ENCODE results near the gene TNIK. TPM values are rescaled to one million over a fixed set of nuclear protein-coding genes. Genes with fewer than 3 reads are reported as not detected.

The TNIK gene
- total RNA-seq, 2 experiments from 2014 or later = 32.1 to 39.2 TPM

GRCh38 chr3:171068658-171069057 lies 391.5 kb downstream of the TNIK start:
- no peak overlapping the region for H3K27ac Mint-ChIP-seq
- no peak overlapping the region for H3K4me3 Mint-ChIP-seq
- DNase-seq = no peak
- no peaks in the 10 kb centered on the region for H3K4me1 Mint-ChIP-seq (ENCODE audit: low read depth)
- peaks cover 47% of the 10 kb centered on the region for H3K36me3 Mint-ChIP-seq (ENCODE audit: low read depth)
- POLR2A ChIA-PET = no interaction called here
- ATAC-seq = no peak
- H3K9me3 Mint-ChIP-seq (ENCODE audit: insufficient read depth) = no peaks in the 10 kb centered on the region
- H3K27me3 Mint-ChIP-seq (ENCODE audit: low read depth) = no peaks in the 10 kb centered on the region
- CTCF ChIA-PET = no interaction called here

DNA sequence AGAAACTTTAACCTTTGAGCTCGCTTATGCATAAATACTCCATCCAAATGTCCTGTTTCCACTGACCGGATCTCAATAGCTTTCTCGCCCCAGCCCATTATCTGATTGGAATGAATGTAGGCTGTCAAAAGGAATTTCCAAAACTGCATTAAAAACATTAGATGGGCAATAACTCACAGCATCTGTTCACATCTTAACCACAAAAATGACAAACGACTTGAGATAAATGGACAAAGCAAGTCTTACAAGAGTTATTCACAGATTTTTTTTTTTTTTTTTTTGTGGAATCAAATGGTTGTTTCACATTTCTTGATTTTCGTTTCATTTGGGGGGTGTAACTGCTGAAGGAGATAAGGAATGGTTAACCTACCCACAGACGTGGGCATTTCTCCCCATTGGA lies 394.0 kb downstream of the TNIK start:
- Mint-ChIP-seq H3K4me3 (no peak overlapping the region), H3K36me3 (ENCODE audit: low read depth) (peaks cover 50% of the 10 kb centered on the region), H3K27me3 (ENCODE audit: low read depth) (no peaks in the 10 kb centered on the region), H3K9me3 (ENCODE audit: insufficient read depth) (no peaks in the 10 kb centered on the region), H3K4me1 (ENCODE audit: low read depth) (no peaks in the 10 kb centered on the region), H3K27ac (no peak overlapping the region)
- ChIA-PET POLR2A (no interaction called here), CTCF (no interaction called here)
- DNase-seq (no peak), ATAC-seq (no peak)

DNA sequence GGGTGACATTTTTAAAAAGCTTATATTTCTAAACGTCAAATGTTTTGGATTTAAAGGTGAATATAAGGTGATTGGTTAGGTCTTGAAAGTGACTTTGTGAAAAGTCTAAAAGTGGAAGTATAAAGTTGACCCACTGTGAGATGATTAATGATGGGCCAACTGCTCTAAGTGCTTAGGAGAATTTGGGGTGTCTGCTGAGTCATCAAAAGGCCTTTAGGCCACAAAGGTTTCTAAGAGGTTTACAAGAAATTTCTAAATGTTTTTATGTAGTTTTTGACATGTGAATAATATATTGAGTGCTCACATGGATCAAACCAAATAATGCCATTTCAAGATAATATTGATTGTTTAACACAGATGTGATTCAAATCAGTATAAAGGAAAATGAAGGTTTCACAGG lies 394.5 kb downstream of the TNIK start:
- ChIA-PET CTCF (no interaction called here), POLR2A (no interaction called here)
- DNase-seq = no peak
- no peaks in the 10 kb centered on the region for H3K4me1 Mint-ChIP-seq (ENCODE audit: low read depth)
- no peaks in the 10 kb centered on the region for H3K9me3 Mint-ChIP-seq (ENCODE audit: insufficient read depth)
- H3K27ac Mint-ChIP-seq = no peak overlapping the region
- peaks cover 50% of the 10 kb centered on the region for H3K36me3 Mint-ChIP-seq (ENCODE audit: low read depth)
- ATAC-seq = no peak
- H3K27me3 Mint-ChIP-seq (ENCODE audit: low read depth) = no peaks in the 10 kb centered on the region
- no peak overlapping the region for H3K4me3 Mint-ChIP-seq

DNA sequence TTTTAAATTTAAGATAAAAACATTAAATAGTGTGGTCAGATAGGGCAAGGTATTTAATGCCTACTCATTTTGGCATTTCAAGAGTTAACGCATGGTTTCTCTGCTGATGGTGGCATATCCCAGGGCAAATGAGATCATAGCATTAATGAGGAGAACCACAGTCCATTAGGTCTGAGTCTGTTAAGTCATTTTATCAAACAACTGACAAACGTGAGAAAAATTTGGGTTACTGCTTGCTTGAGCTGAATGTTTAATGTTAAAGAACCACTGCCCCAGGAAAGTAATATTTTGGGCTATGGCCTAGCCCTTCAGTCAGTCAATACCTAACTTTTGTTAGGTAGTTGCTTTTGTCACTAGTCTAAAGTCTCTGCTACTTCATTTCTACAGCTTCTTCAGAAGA lies 395.7 kb downstream of the TNIK start:
- Mint-ChIP-seq H3K36me3 (ENCODE audit: low read depth) (peaks cover 40% of the 10 kb centered on the region), H3K4me1 (ENCODE audit: low read depth) (no peaks in the 10 kb centered on the region), H3K9me3 (ENCODE audit: insufficient read depth) (no peaks in the 10 kb centered on the region), H3K27me3 (ENCODE audit: low read depth) (no peaks in the 10 kb centered on the region), H3K4me3 (no peak overlapping the region), H3K27ac (no peak overlapping the region)
- POLR2A ChIA-PET = no interaction called here
- CTCF ChIA-PET = no interaction called here
- no peak for DNase-seq
- no peak for ATAC-seq

GRCh38 chr3:171061749-171062148 lies 398.5 kb downstream of the TNIK start:
- H3K36me3 Mint-ChIP-seq (ENCODE audit: low read depth) = peaks cover 30% of the 10 kb centered on the region
- no peaks in the 10 kb centered on the region for H3K27me3 Mint-ChIP-seq (ENCODE audit: low read depth)
- ChIA-PET CTCF (no interaction called here), POLR2A (no interaction called here)
- ATAC-seq (no peak), DNase-seq (no peak)
- no peaks in the 10 kb centered on the region for H3K4me1 Mint-ChIP-seq (ENCODE audit: low read depth)
- H3K4me3 Mint-ChIP-seq = no peak overlapping the region
- no peak overlapping the region for H3K27ac Mint-ChIP-seq
- H3K9me3 Mint-ChIP-seq (ENCODE audit: insufficient read depth) = no peaks in the 10 kb centered on the region

- H3K9me3 Mint-ChIP-seq (ENCODE audit: insufficient read depth) = no peaks in the 10 kb centered on the region
- ChIA-PET POLR2A (no interaction called here), CTCF (no interaction called here)
- H3K4me3 Mint-ChIP-seq = no peak overlapping the region
- H3K36me3 Mint-ChIP-seq (ENCODE audit: low read depth) = peaks cover 15% of the 10 kb centered on the region
- DNase-seq (no peak), ATAC-seq (no peak)
- H3K4me1 Mint-ChIP-seq (ENCODE audit: low read depth) = no peaks in the 10 kb centered on the region
- H3K27me3 Mint-ChIP-seq (ENCODE audit: low read depth) = no peaks in the 10 kb centered on the region
- H3K27ac Mint-ChIP-seq = no peak overlapping the region
Measured at GRCh38 chr3:171059978-171060377, 400.2 kb downstream of the TNIK start.

DNA sequence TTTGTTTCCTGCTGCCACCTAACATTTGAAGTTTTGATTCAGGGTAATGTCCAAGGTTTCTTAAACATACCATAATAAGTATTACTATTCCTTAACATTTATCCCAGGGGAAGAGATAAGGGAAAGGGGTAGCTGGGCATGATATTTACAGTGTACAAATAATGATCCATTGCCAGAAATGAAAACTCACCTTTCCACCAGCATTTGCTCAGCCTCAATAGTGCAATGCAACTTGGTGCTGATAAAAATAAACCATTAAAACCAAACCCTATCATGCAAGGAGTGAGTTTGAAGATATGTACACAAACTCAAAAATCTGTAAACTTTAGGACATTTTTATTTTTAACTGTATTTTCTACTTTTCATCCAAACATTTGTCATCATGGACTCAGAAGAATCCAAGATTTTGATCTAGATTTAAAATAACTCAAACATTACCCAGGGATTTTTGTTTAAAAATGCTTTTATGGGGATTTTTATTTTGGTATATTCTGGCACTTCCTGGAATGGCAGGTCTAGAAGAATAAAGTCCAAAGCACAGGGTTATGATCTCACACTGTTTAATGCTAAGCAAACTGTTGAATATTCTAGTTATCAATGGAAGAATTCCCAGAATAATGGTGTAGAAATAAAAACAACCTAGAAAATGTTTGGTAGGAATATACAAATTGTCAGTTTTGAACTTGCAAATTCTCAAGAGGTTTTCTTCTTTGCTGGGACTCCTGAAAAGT lies 401.2 kb downstream of the TNIK start:
- Mint-ChIP-seq H3K4me3 (no peak overlapping the region), H3K27ac (no peak overlapping the region), H3K36me3 (ENCODE audit: low read depth) (peaks cover 13% of the 10 kb centered on the region), H3K9me3 (ENCODE audit: insufficient read depth) (no peaks in the 10 kb centered on the region), H3K4me1 (ENCODE audit: low read depth) (no peaks in the 10 kb centered on the region), H3K27me3 (ENCODE audit: low read depth) (no peaks in the 10 kb centered on the region)
- ATAC-seq (no peak), DNase-seq (no peak)
- ChIA-PET POLR2A (no interaction called here), CTCF (no interaction called here)

DNA sequence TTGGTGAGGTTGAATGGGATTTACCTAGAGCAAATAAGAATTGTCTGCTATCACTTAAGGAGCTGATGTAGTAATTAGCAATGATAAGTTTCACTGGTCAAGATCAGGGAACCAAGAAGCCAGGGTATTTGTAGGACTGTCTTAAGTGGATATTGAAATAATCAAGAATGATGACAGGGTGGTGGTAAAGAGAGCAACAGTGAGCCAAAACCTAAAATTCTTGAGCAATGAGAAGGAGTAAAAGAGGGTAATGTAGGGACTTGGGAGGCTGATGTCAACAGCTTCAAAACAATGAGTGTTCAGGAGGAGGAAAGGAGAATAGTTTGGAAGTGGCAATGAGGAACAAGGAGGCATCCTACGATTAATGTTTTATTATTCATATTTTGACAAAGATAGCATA lies 402.1 kb downstream of the TNIK start:
- Mint-ChIP-seq H3K4me1 (ENCODE audit: low read depth) (no peaks in the 10 kb centered on the region), H3K4me3 (no peak overlapping the region), H3K9me3 (ENCODE audit: insufficient read depth) (no peaks in the 10 kb centered on the region), H3K27ac (no peak overlapping the region), H3K27me3 (ENCODE audit: low read depth) (no peaks in the 10 kb centered on the region), H3K36me3 (ENCODE audit: low read depth) (peaks cover 5% of the 10 kb centered on the region)
- ATAC-seq (no peak), DNase-seq (no peak)
- ChIA-PET POLR2A (no interaction called here), CTCF (no interaction called here)

GRCh38 chr3:171057072-171057471 lies 403.1 kb downstream of the TNIK start:
- DNase-seq (no peak), ATAC-seq (no peak)
- no peaks in the 10 kb centered on the region for H3K4me1 Mint-ChIP-seq (ENCODE audit: low read depth)
- H3K9me3 Mint-ChIP-seq (ENCODE audit: insufficient read depth) = no peaks in the 10 kb centered on the region
- CTCF ChIA-PET = no interaction called here
- H3K27ac Mint-ChIP-seq = no peak overlapping the region
- H3K27me3 Mint-ChIP-seq (ENCODE audit: low read depth) = peaks cover 2% of the 10 kb centered on the region
- POLR2A ChIA-PET = no interaction called here
- H3K4me3 Mint-ChIP-seq = no peak overlapping the region
- H3K36me3 Mint-ChIP-seq (ENCODE audit: low read depth) = peaks cover 3% of the 10 kb centered on the region

DNA sequence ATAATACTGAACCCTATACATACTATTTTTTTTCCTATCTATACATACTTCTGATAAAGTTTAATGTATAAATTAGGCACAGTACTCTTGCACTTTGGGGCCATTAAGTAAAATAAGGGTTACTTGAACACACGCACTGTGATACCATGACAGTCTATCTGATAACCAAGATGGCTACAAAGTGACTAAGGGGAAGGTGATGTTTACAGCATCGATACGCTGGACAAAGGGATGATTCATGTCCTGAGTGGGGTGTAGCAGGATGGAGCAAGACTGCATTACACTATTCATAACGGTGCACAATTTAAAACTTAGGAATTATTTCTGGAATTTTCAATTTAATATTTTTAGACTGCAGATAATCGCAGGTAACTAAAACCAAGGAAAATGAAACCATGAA lies 403.7 kb downstream of the TNIK start:
- H3K27me3 Mint-ChIP-seq (ENCODE audit: low read depth) = peaks cover 5% of the 10 kb centered on the region
- no peaks in the 10 kb centered on the region for H3K36me3 Mint-ChIP-seq (ENCODE audit: low read depth)
- POLR2A ChIA-PET = no interaction called here
- no peaks in the 10 kb centered on the region for H3K4me1 Mint-ChIP-seq (ENCODE audit: low read depth)
- no peak for DNase-seq
- H3K9me3 Mint-ChIP-seq (ENCODE audit: insufficient read depth) = no peaks in the 10 kb centered on the region
- H3K27ac Mint-ChIP-seq = no peak overlapping the region
- no peak for ATAC-seq
- H3K4me3 Mint-ChIP-seq = no peak overlapping the region
- CTCF ChIA-PET = no interaction called here

GRCh38 chr3:171055336-171056178 lies 404.6 kb downstream of the TNIK start:
- CTCF ChIA-PET = no interaction called here
- no peaks in the 10 kb centered on the region for H3K4me1 Mint-ChIP-seq (ENCODE audit: low read depth)

DNA sequence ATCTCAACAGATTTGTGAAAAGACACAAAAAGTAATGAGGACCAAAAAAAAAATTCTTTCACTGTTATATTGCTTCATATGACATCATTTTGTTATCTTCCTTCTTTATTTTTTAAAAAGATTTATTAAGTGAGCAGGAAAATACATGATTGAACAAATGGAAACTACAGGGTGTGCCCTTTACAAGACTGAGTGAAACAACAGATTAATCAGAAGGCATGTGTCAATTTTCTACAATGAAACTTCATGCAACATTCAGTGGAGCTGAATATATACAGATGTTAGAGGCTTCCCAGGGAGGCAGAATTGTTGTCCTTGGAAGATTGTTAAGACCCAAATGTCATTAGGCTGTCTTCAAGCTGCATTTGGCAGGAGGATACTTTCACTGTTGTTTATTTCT lies 405.3 kb downstream of the TNIK start:
- no peaks in the 10 kb centered on the region for H3K36me3 Mint-ChIP-seq (ENCODE audit: low read depth)
- no peak overlapping the region for H3K27ac Mint-ChIP-seq
- peaks cover 9% of the 10 kb centered on the region for H3K27me3 Mint-ChIP-seq (ENCODE audit: low read depth)
- no peak overlapping the region for H3K4me3 Mint-ChIP-seq
- no peak for DNase-seq
- no peak for ATAC-seq
- ChIA-PET POLR2A (no interaction called here), CTCF (interaction anchor here (1.2 kb wide), 1 partner anchor 717 kb away, joined by 5 read pairs; no protein-coding TSS in a partner anchor)
- no peaks in the 10 kb centered on the region for H3K4me1 Mint-ChIP-seq (ENCODE audit: low read depth)
- H3K9me3 Mint-ChIP-seq (ENCODE audit: insufficient read depth) = no peaks in the 10 kb centered on the region

More at GRCh38 chr3:171055336-171056178, 404.6 kb downstream of the TNIK start:
- no peak for DNase-seq
- POLR2A ChIA-PET = no interaction called here
- no peaks in the 10 kb centered on the region for H3K9me3 Mint-ChIP-seq (ENCODE audit: insufficient read depth)
- ATAC-seq = no peak
- H3K27me3 Mint-ChIP-seq (ENCODE audit: low read depth) = peaks cover 7% of the 10 kb centered on the region
- no peaks in the 10 kb centered on the region for H3K36me3 Mint-ChIP-seq (ENCODE audit: low read depth)
- no peak overlapping the region for H3K4me3 Mint-ChIP-seq
- no peak overlapping the region for H3K27ac Mint-ChIP-seq
